Erythroblast (primary cell): ENCODE measurements around the gene NAPA.

Experiments used
- GATA1 ChIP-seq: IDR thresholded peaks from 2 replicates; pipeline ENCODE4 v1.6.1; 2011; ENCODE audit warnings: low read depth, mild to moderate bottlenecking, control low read depth, low read length, moderate library complexity
- POLR2A ChIP-seq: IDR thresholded peaks from 2 replicates; pipeline ENCODE4 v1.6.1; 2011; ENCODE audit warnings: mild to moderate bottlenecking, low read length

DNA sequence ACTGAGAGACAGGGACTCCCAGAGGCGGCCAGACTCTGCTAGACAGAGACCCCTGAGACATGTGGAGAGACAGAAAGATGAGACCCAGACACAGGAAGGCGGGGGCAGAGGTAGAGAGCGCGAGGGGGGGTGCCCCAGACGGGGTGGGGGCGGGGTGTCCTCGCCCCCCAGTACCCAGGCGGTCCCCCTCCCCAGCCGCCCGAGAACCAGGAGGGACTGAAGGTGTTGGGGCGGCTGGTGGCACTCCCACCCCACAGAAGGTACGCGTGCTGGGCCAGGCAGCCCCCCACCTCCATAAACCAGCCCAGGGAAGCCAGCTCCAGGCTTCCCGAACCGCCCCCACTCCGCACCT lies 43.5 kb downstream of the NAPA start:
- TF ChIP-seq POLR2A, result no peak
- TF ChIP-seq GATA1, result no peak
